Measurements from ENCODE around the gene HSPD1.

GRCh38 chr2:197452754-197453122, 46.9 kb downstream of the HSPD1 start:
- TF ChIP-seq MAZ (IDR thresholded peaks at IDR 0.05; ENCODE audit: borderline replicate concordance, low read depth, low read length) (no peak), CTCF (IDR thresholded peaks at IDR 0.05) (no peak), CBX8 (IDR thresholded peaks at IDR 0.05) (no peak), MAX (IDR thresholded peaks at IDR 0.05) (no peak), NPAS2 (CRISPR knock-in tag; IDR thresholded peaks at IDR 0.05; ENCODE audit: borderline replicate concordance) (no peak), SMC3 (IDR thresholded peaks at IDR 0.05) (no peak)
